Esophagus muscularis mucosa (tissue), 4 donors: Measurements from ENCODE around the gene GRK5. TPM values are rescaled to one million over a fixed set of nuclear protein-coding genes. Genes with fewer than 3 reads are reported as not detected.
"Not testable (repeated sequence)": the region's sequence is repeated elsewhere in the genome, so short reads cannot be mapped to it uniquely, and the experiment has no call there.

Experiments
- DNase-seq: peaks from one replicate; pipeline ENCODE4 v3.0.0-alpha.2; 2017; ENCODE audit errors: extremely low spot score
- H3K27ac ChIP-seq, 4 donors: fragments of 200-600 bp; sonication (generic); replicated peaks in 1 of 4; 1 replicate in 3 of 4; 2 replicates in 1 of 4; pipeline ENCODE4 v1.5.1; 2016 to 2019; ENCODE audit warnings: mild to moderate bottlenecking in 1 of 4
- H3K27me3 ChIP-seq, 4 donors: fragments of 200-600 bp; sonication (generic); one replicate each; pipeline versions ENCODE4 v1.5.1 to v1.6.0; 2016 to 2019
- H3K36me3 ChIP-seq, 4 donors: fragments of 200-600 bp; sonication (generic); one replicate each; pipeline ENCODE4 v1.5.1; 2016 to 2019
- H3K4me1 ChIP-seq, 4 donors: fragments of 200-600 bp; sonication (generic); one replicate each; pipeline ENCODE4 v1.5.1; 2016 to 2019
- H3K4me3 ChIP-seq, 4 donors: fragments of 200-600 bp; sonication (generic); 1 replicate in 2 of 4; 2 replicates in 2 of 4; pipeline ENCODE4 v1.5.1; 2016 to 2019; ENCODE audit warnings: mild to moderate bottlenecking in 4 of 4, moderate library complexity in 1 of 4
- H3K9me3 ChIP-seq, 4 donors: fragments of 200-600 bp; sonication (generic); 1 replicate in 3 of 4; 2 replicates in 1 of 4; pipeline ENCODE4 v1.5.1; 2016 to 2019
- CTCF ChIP-seq, 3 experiments: fragments of 200-600 bp in 2 of 3; fragments of 450-650 bp in 1 of 3; sonication (generic) in 2 of 3; IDR thresholded peaks; one replicate each; pipeline ENCODE4 v1.5.1; 2017 to 2019; ENCODE audit warnings: antibody characterized with exemption in 3 of 3, mild to moderate bottlenecking in 2 of 3, moderate library complexity in 1 of 3
- EP300 ChIP-seq: sonication (generic); formaldehyde crosslinking; IDR thresholded peaks from one replicate; pipeline ENCODE4 v1.6.1; 2017; ENCODE audit warnings: antibody characterized with exemption
- POLR2A ChIP-seq: fragments of 450-650 bp; IDR thresholded peaks from one replicate; pipeline ENCODE4 v1.6.1; 2017; ENCODE audit warnings: antibody characterized with exemption, moderate library complexity, mild to moderate bottlenecking, low read depth
- POLR2AphosphoS5 ChIP-seq, 2 donors: sonication (generic); formaldehyde crosslinking; IDR thresholded peaks; one replicate each; pipeline ENCODE4 v1.6.1; 2017; ENCODE audit warnings: antibody characterized with exemption in 2 of 2
- WGBS: methylation state at CpG from one replicate; pipeline ENCODE4 v1.1.5; 2018; 5-methylcytosine and 5-hydroxymethylcytosine counted together
- intact Hi-C: fragments of 100-400 bp; cut with DNase I; formaldehyde crosslinking; loops from one replicate; pipeline ENCODE4 v1.15.1; 2023
- total RNA-seq, 4 donors: library from RNA; depleted of rRNA; stranded (reverse); fragments of >200 nt; gene quantifications; one replicate each; pipeline versions ENCODE4 v1.1.0 to v1.2.1, GENCODE V29; 2016

Gene GRK5
- total RNA-seq, 4 donors from 2014 or later = 39.6 to 64.4 (median 50.7) TPM

- TF ChIP-seq EP300 (no peak), CTCF (IDR thresholded peaks at IDR 0.05) (no peak), POLR2AphosphoS5 (IDR thresholded peaks at IDR 0.05) (no peak), POLR2A (no peak)
- DNase-seq = no peak
- WGBS = 76% methylated on average over 5 of the region's 5 CpGs
- Histone ChIP-seq H3K27ac (peak overlapping the region; percentile 48 to 68 (median 58)), H3K9me3 (no peaks in the 10 kb centered on the region), H3K4me1 (peaks cover 61 to 72% (median 66%) of the 10 kb centered on the region in 4 donors), H3K4me3 (no peak overlapping the region), H3K27me3 (no peaks in the 10 kb centered on the region), H3K36me3 (no peaks in the 10 kb centered on the region)
- intact Hi-C loops = no loop called here
Observed at GRCh38 chr10:119233123-119233820, 25.9 kb downstream of the GRK5 start.

- H3K27me3 ChIP-seq = no peaks in the 10 kb centered on the region
- no peaks in the 10 kb centered on the region for H3K36me3 ChIP-seq
- TF ChIP-seq CTCF (IDR thresholded peaks at IDR 0.05) (no peak), POLR2A (no peak), POLR2AphosphoS5 (IDR thresholded peaks at IDR 0.05) (no peak), EP300 (no peak)
- H3K4me3 ChIP-seq = no peak overlapping the region
- peak overlapping the region; percentile 48 to 68 (median 58) for H3K27ac ChIP-seq
- no peak for DNase-seq
- WGBS = 48% methylated on average over 3 of the region's 3 CpGs
- H3K9me3 ChIP-seq = no peaks in the 10 kb centered on the region
- H3K4me1 ChIP-seq = peaks cover 55 to 76% (median 70%) of the 10 kb centered on the region in 4 donors
- intact Hi-C loops = no loop called here
Observed at GRCh38 chr10:119233821-119234220, 26.4 kb downstream of the GRK5 start.

- WGBS = 10% methylated on average over 3 of the region's 3 CpGs
- Histone ChIP-seq H3K4me1 (peaks cover 54 to 74% (median 70%) of the 10 kb centered on the region in 4 donors), H3K27me3 (no peaks in the 10 kb centered on the region), H3K27ac (peak overlapping the region; percentile 48 to 68 (median 58)), H3K36me3 (no peaks in the 10 kb centered on the region), H3K4me3 (no peak overlapping the region), H3K9me3 (no peaks in the 10 kb centered on the region)
- no peak for TF ChIP-seq CTCF (IDR thresholded peaks at IDR 0.05)
- TF ChIP-seq EP300 = no peak
- DNase-seq = no peak
- intact Hi-C loops = no loop called here
Observed at GRCh38 chr10:119235356-119235755, 28.0 kb downstream of the GRK5 start.

- H3K4me1 ChIP-seq = peaks cover 62 to 86% (median 77%) of the 10 kb centered on the region in 4 donors
- TF ChIP-seq EP300 = no peak
- no peaks in the 10 kb centered on the region for H3K36me3 ChIP-seq
- no peak overlapping the region for H3K4me3 ChIP-seq
- DNase-seq = no peak
- H3K9me3 ChIP-seq = no peaks in the 10 kb centered on the region
- H3K27ac ChIP-seq = peak overlapping the region; percentile 47 to 68 (median 57)
- intact Hi-C loops = no loop called here
- H3K27me3 ChIP-seq = no peaks in the 10 kb centered on the region
- 81% methylated on average over 8 of the region's 8 CpGs for WGBS
Observed at GRCh38 chr10:119237722-119238436, 30.5 kb downstream of the GRK5 start.

GRCh38 chr10:119238577-119238976, 31.2 kb downstream of the GRK5 start:
- no peaks in the 10 kb centered on the region for H3K36me3 ChIP-seq
- peak overlapping the region; percentile 47 to 68 (median 57) for H3K27ac ChIP-seq
- DNase-seq = no peak
- no peak for TF ChIP-seq POLR2AphosphoS5 (IDR thresholded peaks at IDR 0.05)
- TF ChIP-seq CTCF (IDR thresholded peaks at IDR 0.05) = no peak
- TF ChIP-seq POLR2A = no peak
- TF ChIP-seq EP300 = no peak
- no peaks in the 10 kb centered on the region for H3K9me3 ChIP-seq
- H3K27me3 ChIP-seq = no peaks in the 10 kb centered on the region
- WGBS = 83% methylated on average over 8 of the region's 8 CpGs
- intact Hi-C loops = no loop called here
- peaks cover 55 to 86% (median 74%) of the 10 kb centered on the region in 4 donors for H3K4me1 ChIP-seq
- H3K4me3 ChIP-seq = no peak overlapping the region

GRCh38 chr10:119239015-119239414, 31.6 kb downstream of the GRK5 start:
- H3K27me3 ChIP-seq, H3K4me3 ChIP-seq, H3K36me3 ChIP-seq, H3K9me3 ChIP-seq, intact Hi-C loops, DNase-seq: not testable (repeated sequence)
- 75% methylated on average over 6 of the region's 6 CpGs for WGBS
- peaks cover 50 to 84% (median 69%) of the 10 kb centered on the region in 4 donors for H3K4me1 ChIP-seq
- peak overlapping the region; percentile 47 to 68 (median 57) for H3K27ac ChIP-seq

GRCh38 chr10:119239630-119240029, 32.3 kb downstream of the GRK5 start:
- H3K36me3 ChIP-seq, H3K27ac ChIP-seq, H3K4me3 ChIP-seq, DNase-seq, intact Hi-C loops, H3K9me3 ChIP-seq, H3K27me3 ChIP-seq: not testable (repeated sequence)
- WGBS = 90% methylated on average over 4 of the region's 4 CpGs
- peaks cover 44 to 78% (median 63%) of the 10 kb centered on the region in 4 donors for H3K4me1 ChIP-seq
